GM12878 (cell line): Measurements from ENCODE around the gene UBXN10. TPM values are rescaled to one million over a fixed set of nuclear protein-coding genes. Genes with fewer than 3 reads are reported as not detected.
A peak's percentile ranks its signal among the peaks of the same experiment; 100 is the strongest.

ENCODE experiments used
- ATAC-seq: fragments of 200-7000 bp; cut with Tn5 transposase; 3 replicates; pipeline ENCODE4 v1.9.1; 2020; ENCODE audit warnings: mild to moderate bottlenecking, moderate library complexity
- BruUV-seq: library from RNA; stranded (reverse); fragments of 400-500 nt; replicated peaks from 2 replicates; lab custom pipeline; 2021; lab: Mats Ljungman, UMichigan
- CTCF ChIA-PET: fragments of 300-600 bp; sonication (Branson Sonifier 250); formaldehyde crosslinking; extraction: SDS; loops from one replicate; lab custom pipeline; 2021; ENCODE audit warnings: inconsistent platforms; lab: Yijun Ruan, JAX
- POLR2A ChIA-PET: fragments of 350-600 bp; formaldehyde crosslinking; extraction: SDS; loops from one replicate; lab custom pipeline; 2021; ENCODE audit warnings: inconsistent platforms; lab: Charles Lee
- RAD21 ChIA-PET: fragments of 300-600 bp; sonication (Branson Sonifier 250); formaldehyde crosslinking; loops from one replicate; lab custom pipeline; 2023; ENCODE audit warnings: antibody characterized with exemption; ENCODE audit not compliant: unreplicated experiment; lab: Charles Lee
- SMC1A ChIA-PET: fragments of 300-600 bp; sonication (Branson Sonifier 250); formaldehyde crosslinking; loops from one replicate; lab custom pipeline; 2023; ENCODE audit not compliant: unreplicated experiment, uncharacterized antibody; lab: Charles Lee
- DNase-seq: peaks from one replicate; pipeline ENCODE4 v3.0.0-alpha.2; 2011; ENCODE audit warnings: low read depth, low spot score
- FAIRE-seq: peaks from 3 replicates; lab custom pipeline; 2011; peaks lifted over from hg19 to GRCh38; lab: Jason Lieb, UNC
- H2AFZ ChIP-seq: 2 replicates; pipeline ENCODE4 v1.6.0; 2011; ENCODE audit warnings: low read depth, low read length, control low read depth; ENCODE audit not compliant: control insufficient read depth
- H3K27ac ChIP-seq: 2 replicates; pipeline ENCODE4 v1.5.1; 2011; ENCODE audit warnings: control low read depth; ENCODE audit not compliant: control insufficient read depth, insufficient read depth
- H3K27me3 ChIP-seq, 2 experiments: replicated peaks in 1 of 2; 2 replicates each; pipeline versions ENCODE4 v1.6.0 to v1.6.1; 2011; ENCODE audit warnings: low read length in 1 of 2; ENCODE audit not compliant: control insufficient read depth in 2 of 2, insufficient read depth in 2 of 2
- H3K36me3 ChIP-seq, 2 experiments: 2 replicates each; pipeline ENCODE4 v1.5.1; 2011; ENCODE audit warnings: low read length in 1 of 2; ENCODE audit not compliant: control insufficient read depth in 2 of 2, insufficient read depth in 2 of 2
- H3K4me1 ChIP-seq: 2 replicates; pipeline ENCODE4 v1.6.1; 2011; ENCODE audit warnings: mild to moderate bottlenecking, low read length, moderate library complexity, mixed read lengths; ENCODE audit not compliant: control insufficient read depth, insufficient read depth
- H3K4me2 ChIP-seq: 2 replicates; pipeline ENCODE4 v1.6.0; 2011; ENCODE audit warnings: control low read depth; ENCODE audit not compliant: control insufficient read depth, insufficient read depth
- H3K4me3 ChIP-seq: fragments of 200-600 bp; sonication (generic); 2 replicates; pipeline ENCODE4 v1.5.1; 2016
- H3K79me2 ChIP-seq: 2 replicates; pipeline ENCODE4 v1.6.0; 2011; ENCODE audit warnings: low read length; ENCODE audit not compliant: control insufficient read depth, insufficient read depth
- H3K9ac ChIP-seq: 2 replicates; pipeline ENCODE4 v1.8.0; 2011; ENCODE audit warnings: low read length, control low read depth, mixed read lengths; ENCODE audit not compliant: control insufficient read depth, insufficient read depth
- H3K9me3 ChIP-seq: replicated peaks from 3 replicates; pipeline ENCODE4 v1.5.1; 2011; ENCODE audit warnings: mild to moderate bottlenecking, low read length; ENCODE audit not compliant: control insufficient read depth, insufficient read depth
- H4K20me1 ChIP-seq: 2 replicates; pipeline ENCODE4 v1.6.0; 2011; ENCODE audit not compliant: control insufficient read depth, insufficient read depth
- ASH2L ChIP-seq: fragments of 300-600, 200-600 bp; sonication (generic); IDR thresholded peaks from 2 replicates; pipeline ENCODE4 v1.6.1; 2017; ENCODE audit warnings: low read depth, mild to moderate bottlenecking, borderline replicate concordance
- CHD1 ChIP-seq: IDR thresholded peaks from 2 replicates; pipeline ENCODE4 v1.6.1; 2012; ENCODE audit warnings: low read depth, low read length, improper control_type of control experiment
- FOXK2 ChIP-seq: fragments of 450-650 bp; IDR thresholded peaks from 2 replicates; pipeline ENCODE4 v1.6.1; 2017; ENCODE audit warnings: mild to moderate bottlenecking, moderate library complexity
- LARP7 ChIP-seq: fragments of 450-650 bp; IDR thresholded peaks from 2 replicates; pipeline ENCODE4 v1.6.1; 2017; ENCODE audit warnings: mild to moderate bottlenecking
- RUNX3 ChIP-seq: IDR thresholded peaks from 2 replicates; pipeline ENCODE4 v1.6.1; 2012; ENCODE audit warnings: low read length, inconsistent platforms
- SPI1 ChIP-seq: IDR thresholded peaks from 2 replicates; pipeline ENCODE4 v1.6.1; 2011; ENCODE audit warnings: low read depth, mild to moderate bottlenecking, low read length, moderate library complexity, borderline replicate concordance; ENCODE audit not compliant: insufficient read depth
- SRF ChIP-seq, 2 experiments: IDR thresholded peaks; 2 replicates each; pipeline ENCODE4 v1.6.1; 2011; ENCODE audit warnings: low read depth in 2 of 2, low read length in 2 of 2, mild to moderate bottlenecking in 1 of 2, moderate library complexity in 1 of 2
- STAT3 ChIP-seq: IDR thresholded peaks from 2 replicates; pipeline ENCODE4 v1.6.1; 2011; ENCODE audit warnings: low read depth, low read length, improper control_type of control experiment
- YBX1 ChIP-seq: fragments of 450-650 bp; IDR thresholded peaks from 2 replicates; pipeline ENCODE4 v1.6.1; 2016; ENCODE audit warnings: antibody characterized with exemption
- YY1 ChIP-seq: IDR thresholded peaks from 2 replicates; pipeline ENCODE4 v1.6.1; 2011; ENCODE audit warnings: low read depth, mild to moderate bottlenecking, low read length
- ZBTB11 ChIP-seq: fragments of 450-650 bp; formaldehyde crosslinking; IDR thresholded peaks from 2 replicates; pipeline ENCODE4 v1.5.0; 2022; ENCODE audit warnings: mild to moderate bottlenecking, missing genetic modification characterization
- ZNF24 ChIP-seq: fragments of 450-650 bp; IDR thresholded peaks from 2 replicates; pipeline ENCODE4 v1.6.1; 2017; ENCODE audit warnings: antibody characterized with exemption, mild to moderate bottlenecking
- WGBS: methylation state at CpG from one replicate; pipeline ENCODE4 v1.1.6; 2016; ENCODE audit warnings: low lambda C conversion rate; ENCODE audit not compliant: insufficient replicate concordance, insufficient coverage; ENCODE audit errors: missing lambda C conversion rate; 5-methylcytosine and 5-hydroxymethylcytosine counted together
- in situ Hi-C: fragments of 300-500 bp; cut with MboI; formaldehyde crosslinking; loops from 9 replicates; pipeline ENCODE4 v1.14.3; 2018; ENCODE audit warnings: mixed read lengths
- intact Hi-C: fragments of 100-400 bp; cut with micrococcal nuclease; formaldehyde crosslinking; loops from one replicate; pipeline ENCODE4 v1.14.2; 2022; ENCODE audit not compliant: unreplicated experiment
- polyA plus RNA-seq, 11 experiments: library from polyadenylated mRNA; depleted of rRNA in 4 of 11; unstranded in 6 of 11; stranded (reverse) in 5 of 11; fragments of >200 nt; fragmentation: Nextera tagmentation in 4 of 11; fragmentation: Illumina TruSeq in 1 of 11; extraction: Ambion mirVana in 4 of 11; extraction: Trizol in 1 of 11; gene quantifications; 1 replicate in 1 of 11; 2 replicates in 10 of 11; pipeline versions ENCODE4 v1.2.1 to v1.2.3, GENCODE V29; 2011 to 2016; ENCODE audit warnings: inconsistent platforms in 2 of 11, missing spikeins in 2 of 11, low read depth in 1 of 11
- total RNA-seq, 4 experiments: library from RNA; depleted of rRNA in 3 of 4; stranded (reverse); fragments of >200 nt in 3 of 4; fragmentation: Illumina TruSeq in 1 of 4; extraction: Trizol in 1 of 4; gene quantifications; 2 replicates each; pipeline versions ENCODE4 v1.2.1 to v1.2.3, GENCODE V29; 2013 to 2021

Gene UBXN10
- total and polyA plus RNA-seq, 10 of the 15 experiments (the other 5 are each of a cell fraction or from before 2014, with no cell fraction given) = 0.03 to 0.15 (median 0.06) TPM; not detected in 7

DNA sequence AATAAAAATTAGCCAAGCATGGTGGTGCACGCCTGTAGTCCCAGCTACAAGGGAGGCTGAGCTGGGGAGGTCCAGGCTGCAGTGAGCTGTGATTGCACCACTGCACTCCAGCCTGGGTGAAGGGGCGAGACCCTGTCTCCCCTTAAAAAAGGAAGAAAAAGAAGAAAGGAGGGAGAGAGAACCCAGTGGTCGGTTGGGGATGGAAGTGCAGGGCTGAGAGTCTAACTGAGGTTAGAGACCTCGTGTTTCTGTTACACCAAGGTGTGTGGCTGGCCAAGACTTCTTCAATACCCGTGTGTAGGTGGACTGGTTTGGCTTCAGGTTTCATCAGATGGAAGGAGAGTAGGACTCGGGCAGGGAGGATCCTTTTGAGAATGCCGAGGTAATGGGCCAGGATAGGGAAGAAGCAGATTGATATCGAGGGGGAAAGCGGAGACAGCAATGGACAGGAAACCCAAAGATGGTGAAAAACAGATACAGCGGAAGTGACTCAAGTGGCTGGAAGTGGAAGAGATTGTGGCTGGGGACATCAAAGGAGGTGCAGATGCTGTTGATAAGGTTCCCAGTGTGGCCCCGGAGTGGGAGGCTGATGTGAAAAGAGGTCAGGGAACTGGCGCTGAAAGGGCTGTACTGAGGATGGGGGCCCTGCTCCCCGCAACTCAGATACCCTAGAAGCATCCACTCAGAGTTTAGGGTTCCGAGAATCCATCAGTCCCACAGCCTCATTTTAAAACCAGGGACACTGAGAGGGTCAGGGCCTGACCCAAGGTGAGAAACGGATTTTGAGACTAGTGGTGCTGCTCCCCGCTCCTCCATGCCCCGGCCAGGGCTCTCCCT, 681 bp upstream of the UBXN10 start:
- FAIRE-seq (no peak), ATAC-seq (peak; percentile 31; the same call in 2 of the 3 replicates), DNase-seq (no peak)
- POLR2A ChIA-PET = no interaction called here
- 44% methylated on average over 17 of the region's 17 CpGs for WGBS
- Histone ChIP-seq H3K4me2 (peak overlapping the region; percentile 42; the same call in 1 of the 2 replicates), H2AFZ (peak overlapping the region; percentile 26; the same call in 1 of the 2 replicates), H4K20me1 (no peaks in the 10 kb centered on the region), H3K27me3 (peaks cover 4 to 11% of the 10 kb centered on the region in 2 experiments), H3K36me3 (no peaks in the 10 kb centered on the region), H3K4me1 (peaks cover 12% of the 10 kb centered on the region), H3K9ac (no peak overlapping the region), H3K27ac (no peak overlapping the region), H3K79me2 (no peaks in the 10 kb centered on the region), H3K9me3 (no peaks in the 10 kb centered on the region), H3K4me3 (no peak overlapping the region)
- SMC1A ChIA-PET = no interaction called here
- CTCF ChIA-PET = no interaction called here
- no TSS peak for BruUV-seq
- TF ChIP-seq CHD1 (no peak), ZNF24 (no peak), RUNX3 (0 out of 2 replicates have a peak, but pooled peaks have one; percentile 14), ZBTB11 (CRISPR knock-in tag) (no peak), YY1 (no peak), SRF (IDR thresholded peaks at IDR 0.05; ENCODE audit: low read depth in 2 of 2, low read length in 2 of 2) (peak; percentile 74 to 85; a peak in 3 of 4 replicates), LARP7 (no peak), YBX1 (no peak), SPI1 (peak; percentile 13; the same call in 1 of the 2 replicates), ASH2L (no peak), FOXK2 (no peak), STAT3 (no peak)
- intact Hi-C loops (no loop called here), in situ Hi-C loops (no loop called here)
- RAD21 ChIA-PET = no interaction called here
